Adrenal gland (tissue), 5 donors: ENCODE data around the gene LARGE1.

ENCODE experiments used
- POLR2A ChIP-seq, 2 donors: fragments of 450-650 bp; IDR thresholded peaks; one replicate each; pipeline ENCODE4 v1.6.1; 2017; ENCODE audit warnings: antibody characterized with exemption in 2 of 2, mild to moderate bottlenecking in 2 of 2, moderate library complexity in 1 of 2
- TF ChIP-seq, protein P1 (sequence below), 6 experiments: fragments of 450-650 bp in 4 of 6; fragments of 200-600 bp in 2 of 6; sonication (generic) in 1 of 6; IDR thresholded peaks; 1 replicate in 5 of 6; 2 replicates in 1 of 6; pipeline versions ENCODE4 v1.5.1 to v1.8.0; 2016 to 2021; ENCODE audit warnings: antibody characterized with exemption in 6 of 6, mild to moderate bottlenecking in 2 of 6, moderate library complexity in 1 of 6
- donor health status: DM: no; HTN: no; CAD: no.

DNA sequence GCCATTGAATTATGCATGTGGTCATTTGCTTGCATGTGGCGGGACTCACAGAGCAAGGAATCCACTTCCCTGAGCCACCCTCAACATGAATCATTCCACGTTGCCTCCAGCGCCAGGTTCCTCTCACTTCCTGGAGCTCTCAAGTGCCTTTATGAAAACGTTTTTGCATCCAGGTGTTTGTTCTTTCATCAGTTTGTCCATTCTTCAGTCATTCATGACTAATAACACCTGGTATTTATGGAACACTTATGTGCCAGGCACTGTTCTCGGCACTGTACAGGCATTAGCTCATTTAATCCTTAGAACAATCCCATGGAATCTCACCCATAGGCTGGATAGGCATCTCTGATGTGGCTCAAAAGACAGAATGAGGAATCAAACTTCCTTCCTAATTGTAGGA is 606.0 kb downstream of the LARGE1 start:
- TF ChIP-seq, protein P1, sequence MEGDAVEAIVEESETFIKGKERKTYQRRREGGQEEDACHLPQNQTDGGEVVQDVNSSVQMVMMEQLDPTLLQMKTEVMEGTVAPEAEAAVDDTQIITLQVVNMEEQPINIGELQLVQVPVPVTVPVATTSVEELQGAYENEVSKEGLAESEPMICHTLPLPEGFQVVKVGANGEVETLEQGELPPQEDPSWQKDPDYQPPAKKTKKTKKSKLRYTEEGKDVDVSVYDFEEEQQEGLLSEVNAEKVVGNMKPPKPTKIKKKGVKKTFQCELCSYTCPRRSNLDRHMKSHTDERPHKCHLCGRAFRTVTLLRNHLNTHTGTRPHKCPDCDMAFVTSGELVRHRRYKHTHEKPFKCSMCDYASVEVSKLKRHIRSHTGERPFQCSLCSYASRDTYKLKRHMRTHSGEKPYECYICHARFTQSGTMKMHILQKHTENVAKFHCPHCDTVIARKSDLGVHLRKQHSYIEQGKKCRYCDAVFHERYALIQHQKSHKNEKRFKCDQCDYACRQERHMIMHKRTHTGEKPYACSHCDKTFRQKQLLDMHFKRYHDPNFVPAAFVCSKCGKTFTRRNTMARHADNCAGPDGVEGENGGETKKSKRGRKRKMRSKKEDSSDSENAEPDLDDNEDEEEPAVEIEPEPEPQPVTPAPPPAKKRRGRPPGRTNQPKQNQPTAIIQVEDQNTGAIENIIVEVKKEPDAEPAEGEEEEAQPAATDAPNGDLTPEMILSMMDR (IDR thresholded peaks at IDR 0.05), result no peak
- no peak for TF ChIP-seq POLR2A (IDR thresholded peaks at IDR 0.05)
